Right ventricle myocardium superior (tissue), 1 donor: ENCODE results near the gene CTBP1. TPM values are rescaled to one million over a fixed set of nuclear protein-coding genes. Genes with fewer than 3 reads are reported as not detected.

Source experiments
- ATAC-seq: fragments of 200-7000 bp; cut with Tn5 transposase; one replicate; pipeline ENCODE4 v1.9.1; 2020; ENCODE audit warnings: mild to moderate bottlenecking; ENCODE audit not compliant: poor library complexity
- DNase-seq: peaks from one replicate; pipeline ENCODE4 v3.0.0-alpha.2; 2020
- intact Hi-C: fragments of 100-400 bp; cut with DNase I; formaldehyde crosslinking; loops from one replicate; pipeline ENCODE4 v1.11.2; 2022
- total RNA-seq: library from RNA; stranded (reverse); fragmentation: NEBNext Ultra II Directional; extraction: Animal tissue kit (Norgen Biotek cat#: 25700); gene quantifications from one replicate; pipeline ENCODE4 v1.2.1, GENCODE V29; 2021
- donor health status: DM: no; HTN: yes; CAD: no; lungs with severe emphysema.

The CTBP1 gene
- total RNA-seq, 1 donor from 2014 or later = 133 TPM

- intact Hi-C loops = no loop called here
- ATAC-seq = no peak
- no peak for DNase-seq
Measured at GRCh38 chr4:1174941-1175634, 73.8 kb downstream of the CTBP1 start.

- peak; percentile 62 for DNase-seq
Measured at GRCh38 chr4:1172971-1173757, 75.8 kb downstream of the CTBP1 start.

GRCh38 chr4:1172228-1172851 is 76.6 kb downstream of the CTBP1 start, which contains the start of gene SPON2:
TSS of gene SPON2 (minus strand) at chr4:1172583.
- ATAC-seq = peak; percentile 41
- DNase-seq = peak; percentile 69
- intact Hi-C loops = no loop called here

More at GRCh38 chr4:1172971-1173757, 75.8 kb downstream of the CTBP1 start:
- peak; percentile 65 for ATAC-seq
- intact Hi-C loops = no loop called here

- no peak for ATAC-seq
- DNase-seq = peak; percentile 57
- intact Hi-C loops = no loop called here
Measured at GRCh38 chr4:1171311-1172227, 77.4 kb downstream of the CTBP1 start.

- intact Hi-C loops = no loop called here
- DNase-seq (no peak), ATAC-seq (no peak)
Measured at GRCh38 chr4:1170976-1171310, 78.0 kb downstream of the CTBP1 start.

GRCh38 chr4:1170156-1170975 is 78.6 kb downstream of the CTBP1 start:
- no peak for ATAC-seq
- intact Hi-C loops = no loop called here
- no peak for DNase-seq

- DNase-seq (no peak), ATAC-seq (no peak)
- intact Hi-C loops = loop anchor here (5.0 to 10.0 kb wide), 3 partner anchors 78 to 175 kb away; partner anchors contain the start of genes CTBP1 and UVSSA
Measured at GRCh38 chr4:1169691-1170096, 79.2 kb downstream of the CTBP1 start.

GRCh38 chr4:1169171-1169671 is 79.7 kb downstream of the CTBP1 start:
- ATAC-seq (no peak), DNase-seq (no peak)
- intact Hi-C loops = loop anchor here (5.0 to 10.0 kb wide), 3 partner anchors 78 to 176 kb away; partner anchors contain the start of genes CTBP1 and UVSSA

- DNase-seq (no peak), ATAC-seq (no peak)
- intact Hi-C loops = loop anchor here (5.0 to 10.0 kb wide), 3 partner anchors 79 to 176 kb away; partner anchors contain the start of genes CTBP1 and UVSSA
Measured at GRCh38 chr4:1168191-1169101, 80.5 kb downstream of the CTBP1 start.

- peak; percentile 90 for DNase-seq
- ATAC-seq = peak; percentile 90
- intact Hi-C loops = loop anchor here (5.0 to 10.0 kb wide), 3 partner anchors 80 to 177 kb away; partner anchors contain the start of genes CTBP1 and UVSSA
Measured at GRCh38 chr4:1167244-1167949, 81.5 kb downstream of the CTBP1 start.

- intact Hi-C loops = loop anchor here (5.0 to 10.0 kb wide), 3 partner anchors 81 to 178 kb away; partner anchors contain the start of genes CTBP1 and UVSSA
- ATAC-seq (no peak), DNase-seq (no peak)
Measured at GRCh38 chr4:1166509-1167243, 82.3 kb downstream of the CTBP1 start.

GRCh38 chr4:1164956-1165545 is 83.9 kb downstream of the CTBP1 start:
- intact Hi-C loops = loop anchor here (5.0 to 10.0 kb wide), 3 partner anchors 82 to 180 kb away; partner anchors contain the start of genes CTBP1 and UVSSA
- ATAC-seq (no peak), DNase-seq (no peak)

- intact Hi-C loops = loop anchor here (10.0 kb wide), 1 partner anchor 180 kb away; the partner anchor contains the start of gene UVSSA
- no peak for DNase-seq
- ATAC-seq = no peak
Measured at GRCh38 chr4:1164444-1164843, 84.5 kb downstream of the CTBP1 start.

GRCh38 chr4:1164040-1164439 is 84.9 kb downstream of the CTBP1 start:
- intact Hi-C loops = loop anchor here (10.0 kb wide), 1 partner anchor 181 kb away; the partner anchor contains the start of gene UVSSA
- ATAC-seq (no peak), DNase-seq (no peak)
